ENCODE results near the gene TBL1X.

- TF ChIP-seq, protein P1, sequence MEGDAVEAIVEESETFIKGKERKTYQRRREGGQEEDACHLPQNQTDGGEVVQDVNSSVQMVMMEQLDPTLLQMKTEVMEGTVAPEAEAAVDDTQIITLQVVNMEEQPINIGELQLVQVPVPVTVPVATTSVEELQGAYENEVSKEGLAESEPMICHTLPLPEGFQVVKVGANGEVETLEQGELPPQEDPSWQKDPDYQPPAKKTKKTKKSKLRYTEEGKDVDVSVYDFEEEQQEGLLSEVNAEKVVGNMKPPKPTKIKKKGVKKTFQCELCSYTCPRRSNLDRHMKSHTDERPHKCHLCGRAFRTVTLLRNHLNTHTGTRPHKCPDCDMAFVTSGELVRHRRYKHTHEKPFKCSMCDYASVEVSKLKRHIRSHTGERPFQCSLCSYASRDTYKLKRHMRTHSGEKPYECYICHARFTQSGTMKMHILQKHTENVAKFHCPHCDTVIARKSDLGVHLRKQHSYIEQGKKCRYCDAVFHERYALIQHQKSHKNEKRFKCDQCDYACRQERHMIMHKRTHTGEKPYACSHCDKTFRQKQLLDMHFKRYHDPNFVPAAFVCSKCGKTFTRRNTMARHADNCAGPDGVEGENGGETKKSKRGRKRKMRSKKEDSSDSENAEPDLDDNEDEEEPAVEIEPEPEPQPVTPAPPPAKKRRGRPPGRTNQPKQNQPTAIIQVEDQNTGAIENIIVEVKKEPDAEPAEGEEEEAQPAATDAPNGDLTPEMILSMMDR (conservative IDR thresholded peaks at IDR 0.05), result no peak
- TF ChIP-seq EZH2 (IDR thresholded peaks at IDR 0.05; ENCODE audit: low read depth), result no peak
These were observed 193.6 kb downstream of the TBL1X start for GRCh38 chrX:9658409-9658808.

Measured in PC-9 (cell line).